ENCODE data around the gene GRIN3B.

Gene GRIN3B

DNA sequence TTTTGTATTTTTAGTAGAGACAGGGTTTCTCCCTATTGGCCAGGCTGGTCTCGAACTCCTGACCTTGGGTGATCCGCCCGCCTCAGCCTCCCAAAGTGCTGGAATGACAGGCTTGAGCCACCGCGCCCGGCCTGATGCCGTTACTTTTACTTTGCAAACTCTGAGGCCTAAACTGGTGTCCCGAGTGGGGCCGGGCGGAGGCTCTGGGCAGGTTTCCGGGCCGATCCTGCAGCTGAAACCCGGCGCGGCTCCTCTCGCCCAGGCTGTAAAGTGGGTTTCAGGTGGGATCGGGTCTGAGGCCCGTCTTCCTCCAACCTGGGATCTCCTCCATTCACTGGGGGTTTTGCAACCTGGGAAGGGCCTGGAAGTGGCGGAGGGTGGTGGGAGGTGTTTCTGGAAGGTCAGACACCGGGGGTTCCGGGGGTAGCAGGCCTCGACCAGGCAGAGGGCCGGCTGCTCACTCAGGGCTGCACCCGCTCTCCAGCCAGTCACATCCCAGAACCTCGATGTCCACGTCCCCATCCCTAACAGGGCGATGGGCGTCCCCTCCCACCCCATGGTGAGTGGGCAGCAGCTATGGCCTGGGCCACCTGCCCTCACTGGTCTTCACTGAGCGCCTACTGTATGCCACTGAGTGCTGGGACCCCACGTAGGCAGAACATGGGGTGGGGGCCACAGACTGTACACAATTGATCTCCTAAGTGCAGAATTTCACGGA is 37.4 kb upstream of the GRIN3B start:
- TF ChIP-seq, protein P1, sequence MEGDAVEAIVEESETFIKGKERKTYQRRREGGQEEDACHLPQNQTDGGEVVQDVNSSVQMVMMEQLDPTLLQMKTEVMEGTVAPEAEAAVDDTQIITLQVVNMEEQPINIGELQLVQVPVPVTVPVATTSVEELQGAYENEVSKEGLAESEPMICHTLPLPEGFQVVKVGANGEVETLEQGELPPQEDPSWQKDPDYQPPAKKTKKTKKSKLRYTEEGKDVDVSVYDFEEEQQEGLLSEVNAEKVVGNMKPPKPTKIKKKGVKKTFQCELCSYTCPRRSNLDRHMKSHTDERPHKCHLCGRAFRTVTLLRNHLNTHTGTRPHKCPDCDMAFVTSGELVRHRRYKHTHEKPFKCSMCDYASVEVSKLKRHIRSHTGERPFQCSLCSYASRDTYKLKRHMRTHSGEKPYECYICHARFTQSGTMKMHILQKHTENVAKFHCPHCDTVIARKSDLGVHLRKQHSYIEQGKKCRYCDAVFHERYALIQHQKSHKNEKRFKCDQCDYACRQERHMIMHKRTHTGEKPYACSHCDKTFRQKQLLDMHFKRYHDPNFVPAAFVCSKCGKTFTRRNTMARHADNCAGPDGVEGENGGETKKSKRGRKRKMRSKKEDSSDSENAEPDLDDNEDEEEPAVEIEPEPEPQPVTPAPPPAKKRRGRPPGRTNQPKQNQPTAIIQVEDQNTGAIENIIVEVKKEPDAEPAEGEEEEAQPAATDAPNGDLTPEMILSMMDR (conservative IDR thresholded peaks at IDR 0.05): no peak
- no peak overlapping the region for H3K27ac ChIP-seq

DNA sequence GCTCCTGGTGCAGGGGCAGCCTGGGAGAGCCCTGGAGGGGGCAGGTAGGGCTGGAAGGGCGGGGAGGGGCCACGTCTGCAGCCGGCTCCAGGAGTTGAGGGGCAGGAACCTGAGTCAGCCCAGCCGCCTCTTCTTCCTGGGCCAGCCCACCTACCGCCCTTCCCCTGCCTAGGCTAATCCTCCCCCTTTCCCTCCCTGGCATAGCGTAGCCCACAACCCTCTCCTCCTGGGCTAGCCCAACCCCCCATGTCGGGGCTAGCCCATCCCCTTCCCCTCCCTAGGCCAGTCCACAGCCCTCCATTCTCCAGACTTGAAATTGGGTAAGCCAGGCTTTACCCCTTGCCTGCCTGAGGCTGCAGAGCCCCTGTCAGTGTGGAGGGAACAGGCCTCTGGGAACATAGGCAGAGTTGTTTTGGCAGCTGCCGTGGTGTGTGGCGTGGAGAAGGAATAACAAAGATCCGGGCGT is 36.7 kb upstream of the GRIN3B start:
- TF ChIP-seq, protein P1 (conservative IDR thresholded peaks at IDR 0.05): no peak
- no peak overlapping the region for H3K27ac ChIP-seq

DNA sequence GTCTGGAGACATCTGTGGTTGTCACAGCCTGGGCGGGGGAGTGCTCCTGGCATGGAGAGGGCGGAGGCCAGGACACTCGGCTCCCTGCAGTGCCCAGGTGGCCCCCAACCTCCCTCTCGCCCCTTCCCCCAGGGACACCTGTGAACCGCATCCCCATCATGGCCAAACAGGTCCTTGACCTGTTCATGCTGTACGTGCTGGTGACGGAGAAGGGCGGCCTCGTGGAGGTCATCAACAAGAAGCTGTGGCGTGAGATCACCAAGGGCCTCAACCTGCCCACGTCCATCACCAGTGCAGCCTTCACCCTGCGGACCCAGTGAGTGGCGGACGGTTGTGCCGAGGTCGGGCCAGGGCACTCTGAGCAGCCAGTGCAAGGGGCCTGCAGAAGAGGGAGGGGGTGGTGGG is 36.1 kb upstream of the GRIN3B start:
- TF ChIP-seq, protein P1 (conservative IDR thresholded peaks at IDR 0.05): no peak
- no peak overlapping the region for H3K27ac ChIP-seq

DNA sequence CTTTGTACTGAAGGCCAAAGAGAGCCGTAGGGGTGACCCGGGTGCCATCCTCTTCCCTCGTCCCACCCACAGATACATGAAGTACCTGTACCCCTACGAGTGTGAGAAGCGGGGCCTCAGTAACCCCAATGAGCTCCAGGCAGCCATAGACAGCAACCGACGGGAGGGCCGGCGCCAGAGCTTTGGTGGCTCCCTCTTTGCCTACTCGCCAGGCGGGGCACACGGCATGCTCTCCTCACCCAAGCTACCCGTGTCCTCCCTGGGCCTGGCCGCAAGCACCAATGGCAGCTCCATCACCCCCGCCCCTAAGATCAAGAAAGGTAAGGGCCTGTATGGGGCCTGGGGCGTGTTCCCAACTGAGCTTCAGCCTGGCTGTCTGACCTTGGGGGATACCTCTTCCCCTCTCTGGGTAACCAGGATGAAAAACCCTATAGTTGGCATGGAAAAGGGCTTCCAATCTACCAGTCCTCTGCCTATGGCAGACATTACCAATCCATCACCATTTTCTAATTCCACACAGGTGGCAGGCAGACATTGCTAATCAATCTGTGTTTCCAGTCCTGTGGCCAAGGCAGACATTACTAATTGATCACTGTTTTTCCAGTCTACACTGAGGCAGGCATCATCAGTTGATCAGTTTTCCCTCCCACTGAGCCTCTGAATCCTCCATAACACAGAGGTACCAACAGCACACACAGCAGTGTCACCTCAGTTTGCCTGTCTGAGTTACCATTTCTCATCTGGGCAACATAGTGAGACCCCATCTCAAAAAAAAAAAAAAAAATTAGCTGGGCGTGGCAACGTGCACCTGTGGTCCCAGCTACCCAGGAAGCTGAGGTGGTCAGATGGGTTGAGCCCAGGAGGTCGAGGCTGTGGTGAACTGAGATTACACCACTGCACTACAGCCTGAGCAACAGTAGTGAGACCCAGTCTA is 35.2 kb upstream of the GRIN3B start:
- TF ChIP-seq, protein P1 (conservative IDR thresholded peaks at IDR 0.05): no peak
- no peak overlapping the region for H3K27ac ChIP-seq

DNA sequence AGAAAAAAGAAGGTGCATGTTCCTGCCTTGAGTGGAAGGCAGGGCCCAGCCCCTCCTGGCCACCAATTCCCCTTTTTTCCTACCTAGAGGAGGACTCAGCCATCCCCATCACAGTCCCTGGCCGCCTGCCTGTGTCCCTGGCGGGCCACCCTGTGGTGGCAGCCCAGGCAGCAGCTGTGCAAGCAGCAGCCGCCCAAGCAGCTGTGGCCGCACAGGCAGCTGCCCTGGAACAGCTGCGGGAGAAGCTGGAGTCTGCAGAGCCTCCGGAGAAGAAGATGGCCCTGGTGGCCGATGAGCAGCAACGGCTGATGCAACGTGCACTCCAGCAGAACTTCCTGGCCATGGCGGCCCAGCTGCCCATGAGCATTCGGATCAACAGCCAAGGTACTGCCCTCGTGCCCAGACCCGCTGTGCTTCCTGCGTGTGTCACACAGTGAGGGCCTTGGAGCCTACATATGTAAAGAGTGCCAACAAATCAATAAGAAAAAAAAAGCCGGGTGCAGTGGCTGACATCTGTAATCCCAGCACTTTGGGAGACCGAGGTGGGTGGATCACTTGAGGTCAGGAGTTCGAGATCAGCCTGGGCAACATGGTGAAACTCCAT is 33.6 kb upstream of the GRIN3B start:
- TF ChIP-seq, protein P1 (conservative IDR thresholded peaks at IDR 0.05): no peak
- no peak overlapping the region for H3K27ac ChIP-seq

DNA sequence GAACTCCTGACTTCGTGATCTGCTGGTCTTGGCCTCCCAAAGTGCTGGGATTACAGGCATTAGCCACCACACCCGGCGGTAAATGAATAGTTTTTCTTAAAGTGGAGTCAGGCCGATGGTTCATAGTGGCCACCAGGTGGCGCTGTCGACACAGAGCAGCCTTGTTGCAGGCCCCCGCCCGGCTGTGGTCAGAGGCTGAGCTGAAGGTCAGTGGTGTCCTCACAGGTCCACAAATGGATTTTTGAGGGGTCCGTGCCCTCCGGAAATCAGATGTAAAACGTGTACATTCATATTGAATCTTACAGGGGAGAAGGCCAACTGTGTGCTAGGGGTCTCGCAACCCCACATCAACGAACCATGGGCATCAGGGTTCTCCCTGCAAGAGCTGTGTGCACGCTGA is 29.5 kb upstream of the GRIN3B start:
- no peak overlapping the region for H3K27ac ChIP-seq
- TF ChIP-seq, protein P1 (conservative IDR thresholded peaks at IDR 0.05): peak; percentile 60

DNA sequence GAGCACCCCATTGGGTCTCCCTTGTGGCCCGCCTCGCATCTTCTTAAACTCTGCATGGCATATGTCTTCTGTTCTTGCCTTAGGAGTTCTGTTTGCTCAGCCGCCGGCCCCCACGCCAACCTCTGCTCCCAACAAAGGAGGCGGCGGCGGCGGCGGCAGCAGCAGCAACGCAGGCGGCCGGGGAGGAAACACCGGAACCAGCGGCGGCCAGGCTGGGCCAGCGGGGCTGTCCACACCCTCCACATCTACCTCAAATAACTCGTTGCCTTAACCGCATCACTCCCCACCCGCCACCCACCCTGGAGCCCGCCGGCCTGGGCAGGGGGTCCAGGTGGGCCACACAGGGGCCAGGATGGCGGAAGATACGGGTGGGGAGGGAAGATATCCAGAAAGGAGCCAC is 28.4 kb upstream of the GRIN3B start:
- H3K27ac ChIP-seq: no peak overlapping the region
- TF ChIP-seq, protein P1 (conservative IDR thresholded peaks at IDR 0.05): no peak

Data from VCaP (cell line).